ENCODE results near the gene ZFYVE28. TPM values are rescaled to one million over a fixed set of nuclear protein-coding genes. Genes with fewer than 3 reads are reported as not detected.

The ZFYVE28 gene
- total RNA-seq, 1 donor from 2014 or later, result 3.3 TPM

- Mint-ChIP-seq H3K27ac (ENCODE audit: unreplicated experiment) (no peak overlapping the region), H3K4me3 (ENCODE audit: unreplicated experiment) (no peak overlapping the region), H3K36me3 (ENCODE audit: low read depth) (no peaks in the 10 kb centered on the region), H3K9me3 (ENCODE audit: low read depth) (no peaks in the 10 kb centered on the region), H3K4me1 (ENCODE audit: low read depth) (no peaks in the 10 kb centered on the region), H3K27me3 (ENCODE audit: low read depth) (peaks cover 6% of the 10 kb centered on the region)
- no peak for TF ChIP-seq CTCF (IDR thresholded peaks at IDR 0.05)
- DNase-seq (ENCODE audit: low spot score), result peak; percentile 74
Observed at GRCh38 chr4:2356123-2357069, 62.0 kb downstream of the ZFYVE28 start.

- Mint-ChIP-seq H3K4me1 (ENCODE audit: low read depth) (no peaks in the 10 kb centered on the region), H3K9me3 (ENCODE audit: low read depth) (no peaks in the 10 kb centered on the region), H3K36me3 (ENCODE audit: low read depth) (no peaks in the 10 kb centered on the region), H3K4me3 (ENCODE audit: unreplicated experiment) (no peak overlapping the region), H3K27me3 (ENCODE audit: low read depth) (peaks cover 6% of the 10 kb centered on the region), H3K27ac (ENCODE audit: unreplicated experiment) (no peak overlapping the region)
- TF ChIP-seq CTCF (IDR thresholded peaks at IDR 0.05), result no peak
- DNase-seq (ENCODE audit: low spot score), result peak; percentile 70
Observed at GRCh38 chr4:2354760-2355159, 63.7 kb downstream of the ZFYVE28 start.

- Mint-ChIP-seq H3K4me1 (ENCODE audit: low read depth) (no peaks in the 10 kb centered on the region), H3K27ac (ENCODE audit: unreplicated experiment) (no peak overlapping the region), H3K4me3 (ENCODE audit: unreplicated experiment) (no peak overlapping the region), H3K9me3 (ENCODE audit: low read depth) (no peaks in the 10 kb centered on the region), H3K36me3 (ENCODE audit: low read depth) (no peaks in the 10 kb centered on the region), H3K27me3 (ENCODE audit: low read depth) (peaks cover 6% of the 10 kb centered on the region)
- peak; percentile 73 for TF ChIP-seq CTCF (IDR thresholded peaks at IDR 0.05)
- DNase-seq (ENCODE audit: low spot score), result peak; percentile 52
Observed at GRCh38 chr4:2354118-2354517, 64.3 kb downstream of the ZFYVE28 start.

- Mint-ChIP-seq H3K27me3 (ENCODE audit: low read depth) (peaks cover 6% of the 10 kb centered on the region), H3K27ac (ENCODE audit: unreplicated experiment) (no peak overlapping the region), H3K4me1 (ENCODE audit: low read depth) (no peaks in the 10 kb centered on the region), H3K9me3 (ENCODE audit: low read depth) (no peaks in the 10 kb centered on the region), H3K36me3 (ENCODE audit: low read depth) (no peaks in the 10 kb centered on the region), H3K4me3 (ENCODE audit: unreplicated experiment) (no peak overlapping the region)
- no peak for TF ChIP-seq CTCF (IDR thresholded peaks at IDR 0.05)
- peak; percentile 86 for DNase-seq (ENCODE audit: low spot score)
Observed at GRCh38 chr4:2353222-2354107, 65.0 kb downstream of the ZFYVE28 start.

GRCh38 chr4:2352729-2353221 is 65.7 kb downstream of the ZFYVE28 start:
- peak; percentile 56 for DNase-seq (ENCODE audit: low spot score)
- H3K4me3 Mint-ChIP-seq (ENCODE audit: unreplicated experiment), result no peak overlapping the region
- H3K4me1 Mint-ChIP-seq (ENCODE audit: low read depth), result no peaks in the 10 kb centered on the region
- no peaks in the 10 kb centered on the region for H3K36me3 Mint-ChIP-seq (ENCODE audit: low read depth)
- no peak for TF ChIP-seq CTCF (IDR thresholded peaks at IDR 0.05)
- H3K27me3 Mint-ChIP-seq (ENCODE audit: low read depth), result peaks cover 6% of the 10 kb centered on the region
- no peak overlapping the region for H3K27ac Mint-ChIP-seq (ENCODE audit: unreplicated experiment)
- no peaks in the 10 kb centered on the region for H3K9me3 Mint-ChIP-seq (ENCODE audit: low read depth)
